Chondrocyte (in vitro differentiated cells): ENCODE data around the gene FAM78B. TPM values are rescaled to one million over a fixed set of nuclear protein-coding genes. Genes with fewer than 3 reads are reported as not detected.

ENCODE experiments used
- DNase-seq: peaks from one replicate; pipeline ENCODE4 v3.0.0; 2021; ENCODE audit warnings: mixed read lengths, low spot score
- H3K27ac Mint-ChIP-seq: one replicate; pipeline ENCODE4 v1.8.0; 2021; ENCODE audit warnings: mild to moderate bottlenecking, moderate library complexity, mixed read lengths; ENCODE audit not compliant: unreplicated experiment
- H3K27me3 Mint-ChIP-seq: 2 replicates; pipeline ENCODE4 v1.8.0; 2021; ENCODE audit warnings: low read depth, mixed read lengths
- H3K36me3 Mint-ChIP-seq: 2 replicates; pipeline ENCODE4 v1.8.0; 2021; ENCODE audit warnings: low read depth, mixed read lengths
- H3K4me1 Mint-ChIP-seq: 2 replicates; pipeline ENCODE4 v1.8.0; 2021; ENCODE audit warnings: low read depth, mild to moderate bottlenecking, mixed read lengths
- H3K4me3 Mint-ChIP-seq: one replicate; pipeline ENCODE4 v1.8.0; 2021; ENCODE audit warnings: mild to moderate bottlenecking, moderate library complexity, mixed read lengths; ENCODE audit not compliant: unreplicated experiment
- H3K9me3 Mint-ChIP-seq: 2 replicates; pipeline ENCODE4 v1.8.0; 2021; ENCODE audit warnings: low read depth, mixed read lengths
- total RNA-seq: library from RNA; stranded (reverse); gene quantifications from 3 replicates; pipeline ENCODE4 v1.2.1, GENCODE V29; 2021
- TF ChIP-seq, protein P1 (sequence below): fragments of 200-600 bp; sonication (generic); IDR thresholded peaks from 2 replicates; pipeline ENCODE4 v1.5.0; 2021; ENCODE audit warnings: antibody characterized with exemption, mild to moderate bottlenecking, moderate library complexity

The FAM78B gene
- total RNA-seq, 1 donor from 2014 or later, result 0.22 TPM

DNA sequence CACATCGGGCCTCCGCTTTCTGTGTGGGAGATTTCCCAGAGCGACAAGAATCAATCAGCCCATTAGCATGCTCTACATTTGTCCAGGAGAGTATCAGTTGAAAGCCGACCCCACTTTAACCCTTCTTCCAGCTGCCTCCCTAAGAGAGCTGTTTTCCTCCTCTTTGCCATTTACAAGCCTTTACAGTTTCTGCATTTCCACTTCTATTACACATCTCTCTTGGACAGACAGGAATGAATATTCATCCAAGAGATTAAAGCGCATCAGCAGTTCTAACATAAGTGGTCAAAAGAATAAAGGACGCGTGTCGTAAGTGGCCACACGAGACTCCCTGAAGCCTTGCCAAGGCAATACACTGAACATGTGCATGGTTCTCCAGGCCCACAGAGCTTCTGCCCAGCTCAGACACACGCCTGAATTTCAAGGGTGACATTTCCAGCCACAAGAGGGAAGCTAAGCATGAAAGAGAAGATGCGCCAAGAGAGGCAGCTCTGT is 47.3 kb downstream of the FAM78B start:
- Mint-ChIP-seq H3K27ac (no peak overlapping the region), H3K27me3 (peaks cover 3% of the 10 kb centered on the region), H3K9me3 (no peaks in the 10 kb centered on the region), H3K4me1 (no peaks in the 10 kb centered on the region), H3K36me3 (no peaks in the 10 kb centered on the region), H3K4me3 (no peak overlapping the region)
- TF ChIP-seq, protein P1, sequence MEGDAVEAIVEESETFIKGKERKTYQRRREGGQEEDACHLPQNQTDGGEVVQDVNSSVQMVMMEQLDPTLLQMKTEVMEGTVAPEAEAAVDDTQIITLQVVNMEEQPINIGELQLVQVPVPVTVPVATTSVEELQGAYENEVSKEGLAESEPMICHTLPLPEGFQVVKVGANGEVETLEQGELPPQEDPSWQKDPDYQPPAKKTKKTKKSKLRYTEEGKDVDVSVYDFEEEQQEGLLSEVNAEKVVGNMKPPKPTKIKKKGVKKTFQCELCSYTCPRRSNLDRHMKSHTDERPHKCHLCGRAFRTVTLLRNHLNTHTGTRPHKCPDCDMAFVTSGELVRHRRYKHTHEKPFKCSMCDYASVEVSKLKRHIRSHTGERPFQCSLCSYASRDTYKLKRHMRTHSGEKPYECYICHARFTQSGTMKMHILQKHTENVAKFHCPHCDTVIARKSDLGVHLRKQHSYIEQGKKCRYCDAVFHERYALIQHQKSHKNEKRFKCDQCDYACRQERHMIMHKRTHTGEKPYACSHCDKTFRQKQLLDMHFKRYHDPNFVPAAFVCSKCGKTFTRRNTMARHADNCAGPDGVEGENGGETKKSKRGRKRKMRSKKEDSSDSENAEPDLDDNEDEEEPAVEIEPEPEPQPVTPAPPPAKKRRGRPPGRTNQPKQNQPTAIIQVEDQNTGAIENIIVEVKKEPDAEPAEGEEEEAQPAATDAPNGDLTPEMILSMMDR, result no peak
- no peak for DNase-seq

DNA sequence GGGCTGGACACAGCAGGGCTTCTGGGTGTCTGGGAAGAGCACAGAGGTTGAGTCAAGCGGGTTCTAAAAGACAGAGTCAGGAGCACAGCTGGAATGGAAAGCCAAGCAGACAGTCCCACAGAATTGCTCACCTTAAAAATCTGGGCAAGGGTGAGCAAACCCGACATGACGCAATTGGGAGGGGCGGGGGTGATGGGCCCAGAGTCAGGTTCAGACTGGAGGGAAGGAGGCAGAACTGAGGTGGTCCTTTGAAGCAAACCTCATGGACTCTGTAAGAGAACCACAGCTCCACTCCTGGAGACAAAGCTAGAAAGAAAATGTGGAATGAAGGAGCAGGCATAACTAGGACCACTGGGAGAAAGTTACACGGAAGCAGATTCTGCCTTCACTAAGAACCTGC is 49.0 kb downstream of the FAM78B start:
- Mint-ChIP-seq H3K4me3 (no peak overlapping the region), H3K9me3 (no peaks in the 10 kb centered on the region), H3K27ac (no peak overlapping the region), H3K27me3 (peaks cover 3% of the 10 kb centered on the region), H3K4me1 (no peaks in the 10 kb centered on the region), H3K36me3 (no peaks in the 10 kb centered on the region)
- TF ChIP-seq, protein P1, result no peak
- DNase-seq, result no peak

DNA sequence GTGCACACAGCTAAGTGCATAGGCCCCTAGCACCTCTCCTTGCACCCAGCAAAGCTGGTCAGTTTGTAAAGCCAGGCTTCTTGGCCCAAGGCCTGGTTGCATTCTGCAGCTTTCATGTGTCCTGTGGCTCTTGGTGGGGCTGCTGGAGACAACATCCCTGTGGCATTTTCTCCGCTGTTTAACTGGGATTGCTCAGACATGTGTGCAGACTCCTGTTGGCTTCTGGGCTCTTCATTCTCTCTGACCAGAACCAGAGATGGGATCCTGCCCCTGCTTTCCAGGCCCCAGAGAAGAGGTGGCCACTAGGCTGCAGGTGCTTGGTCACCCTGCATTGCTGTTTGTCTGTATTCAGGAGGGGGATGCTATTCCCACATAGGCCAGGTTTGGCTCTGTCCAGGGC is 50.8 kb downstream of the FAM78B start:
- H3K27ac Mint-ChIP-seq, result no peak overlapping the region
- H3K4me3 Mint-ChIP-seq, result no peak overlapping the region
- H3K4me1 Mint-ChIP-seq, result no peaks in the 10 kb centered on the region
- TF ChIP-seq, protein P1, result no peak
- no peaks in the 10 kb centered on the region for H3K36me3 Mint-ChIP-seq
- DNase-seq, result no peak
- H3K27me3 Mint-ChIP-seq, result peaks cover 3% of the 10 kb centered on the region
- H3K9me3 Mint-ChIP-seq, result no peaks in the 10 kb centered on the region

DNA sequence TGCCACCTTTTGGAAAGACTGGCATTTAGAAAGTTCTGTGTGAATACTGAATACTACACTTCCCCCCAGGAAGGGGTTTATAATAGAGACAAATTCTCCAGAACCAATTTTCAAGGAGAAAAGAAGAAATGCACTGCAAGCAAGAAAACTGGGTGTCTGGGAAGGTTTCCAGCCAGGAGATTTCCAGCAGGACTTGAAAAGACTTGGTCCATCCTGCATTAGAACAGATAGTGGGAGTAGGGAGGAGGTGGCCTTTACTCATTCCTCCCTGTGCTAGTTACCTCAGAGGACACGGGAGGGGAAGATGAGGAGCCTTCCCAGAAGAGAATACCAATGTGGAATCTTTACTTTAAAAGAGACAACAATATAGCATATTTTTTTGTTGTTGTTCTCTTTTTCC is 52.4 kb downstream of the FAM78B start:
- DNase-seq, result no peak
- H3K27me3 Mint-ChIP-seq, result peaks cover 3% of the 10 kb centered on the region
- H3K9me3 Mint-ChIP-seq, result no peaks in the 10 kb centered on the region
- TF ChIP-seq, protein P1, result no peak
- H3K27ac Mint-ChIP-seq, result no peak overlapping the region
- H3K4me1 Mint-ChIP-seq, result no peaks in the 10 kb centered on the region
- no peaks in the 10 kb centered on the region for H3K36me3 Mint-ChIP-seq
- no peak overlapping the region for H3K4me3 Mint-ChIP-seq

DNA sequence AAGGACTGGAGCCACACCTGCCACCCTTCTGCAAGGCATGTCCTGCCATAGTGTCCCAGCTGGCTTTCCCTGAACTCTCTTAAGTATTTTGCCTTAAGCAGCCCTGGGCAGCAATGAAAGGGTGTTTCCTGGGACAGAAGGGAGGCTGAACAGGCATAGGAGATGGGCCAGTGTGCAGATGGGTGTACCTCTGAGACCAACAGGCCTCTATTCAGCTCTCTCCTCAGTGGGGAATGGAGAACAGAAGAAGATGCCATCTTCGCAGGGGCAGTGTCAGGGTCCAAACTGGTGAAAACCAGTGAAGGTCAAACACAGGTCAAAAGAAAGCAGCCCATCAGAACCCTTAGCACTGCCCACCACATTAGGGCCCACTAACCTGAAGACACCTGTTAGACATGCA is 53.2 kb downstream of the FAM78B start:
- H3K4me1 Mint-ChIP-seq, result no peaks in the 10 kb centered on the region
- no peaks in the 10 kb centered on the region for H3K27me3 Mint-ChIP-seq
- no peaks in the 10 kb centered on the region for H3K36me3 Mint-ChIP-seq
- H3K27ac Mint-ChIP-seq, result no peak overlapping the region
- no peak for DNase-seq
- no peak overlapping the region for H3K4me3 Mint-ChIP-seq
- TF ChIP-seq, protein P1, result no peak
- H3K9me3 Mint-ChIP-seq, result no peaks in the 10 kb centered on the region
